ENCODE data around the gene NANP.
"Not testable (repeated sequence)": the region's sequence is repeated elsewhere in the genome, so short reads cannot be mapped to it uniquely, and the experiment has no call there.

Gene NANP

DNA sequence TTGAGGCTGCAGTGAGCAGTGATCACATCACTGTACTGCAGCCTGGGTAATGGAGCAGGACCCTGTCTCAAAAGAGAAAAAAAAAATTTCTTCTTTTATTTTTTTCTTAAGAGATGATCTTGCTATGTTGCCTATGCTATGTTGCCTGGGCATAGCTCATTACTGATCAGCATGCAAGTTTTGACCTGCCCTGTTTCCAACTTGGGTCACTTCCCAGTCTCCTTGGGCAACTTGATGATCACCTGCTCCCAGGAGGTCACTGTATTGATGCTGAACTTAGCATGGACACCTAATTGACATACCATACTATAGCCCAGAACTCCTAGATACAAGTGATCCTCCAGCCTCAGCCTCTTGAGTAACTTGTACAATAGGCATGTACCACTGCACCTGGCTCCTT is 30.7 kb upstream of the NANP start:
- no peaks in the 10 kb centered on the region for H3K27me3 ChIP-seq (ENCODE audit: insufficient read depth, low read depth, severe bottlenecking)
- TF ChIP-seq, protein P1, sequence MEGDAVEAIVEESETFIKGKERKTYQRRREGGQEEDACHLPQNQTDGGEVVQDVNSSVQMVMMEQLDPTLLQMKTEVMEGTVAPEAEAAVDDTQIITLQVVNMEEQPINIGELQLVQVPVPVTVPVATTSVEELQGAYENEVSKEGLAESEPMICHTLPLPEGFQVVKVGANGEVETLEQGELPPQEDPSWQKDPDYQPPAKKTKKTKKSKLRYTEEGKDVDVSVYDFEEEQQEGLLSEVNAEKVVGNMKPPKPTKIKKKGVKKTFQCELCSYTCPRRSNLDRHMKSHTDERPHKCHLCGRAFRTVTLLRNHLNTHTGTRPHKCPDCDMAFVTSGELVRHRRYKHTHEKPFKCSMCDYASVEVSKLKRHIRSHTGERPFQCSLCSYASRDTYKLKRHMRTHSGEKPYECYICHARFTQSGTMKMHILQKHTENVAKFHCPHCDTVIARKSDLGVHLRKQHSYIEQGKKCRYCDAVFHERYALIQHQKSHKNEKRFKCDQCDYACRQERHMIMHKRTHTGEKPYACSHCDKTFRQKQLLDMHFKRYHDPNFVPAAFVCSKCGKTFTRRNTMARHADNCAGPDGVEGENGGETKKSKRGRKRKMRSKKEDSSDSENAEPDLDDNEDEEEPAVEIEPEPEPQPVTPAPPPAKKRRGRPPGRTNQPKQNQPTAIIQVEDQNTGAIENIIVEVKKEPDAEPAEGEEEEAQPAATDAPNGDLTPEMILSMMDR (IDR thresholded peaks at IDR 0.05; ENCODE audit: low read depth, low read length) = no peak
- H3K27ac ChIP-seq = no peak overlapping the region
- DNase-seq = no peak
- no peaks in the 10 kb centered on the region for H3K36me3 ChIP-seq
- H3K9me3 ChIP-seq (ENCODE audit: severe bottlenecking) = no peaks in the 10 kb centered on the region
- no peak overlapping the region for H3K4me3 ChIP-seq (ENCODE audit: low read depth, low read length)

DNA sequence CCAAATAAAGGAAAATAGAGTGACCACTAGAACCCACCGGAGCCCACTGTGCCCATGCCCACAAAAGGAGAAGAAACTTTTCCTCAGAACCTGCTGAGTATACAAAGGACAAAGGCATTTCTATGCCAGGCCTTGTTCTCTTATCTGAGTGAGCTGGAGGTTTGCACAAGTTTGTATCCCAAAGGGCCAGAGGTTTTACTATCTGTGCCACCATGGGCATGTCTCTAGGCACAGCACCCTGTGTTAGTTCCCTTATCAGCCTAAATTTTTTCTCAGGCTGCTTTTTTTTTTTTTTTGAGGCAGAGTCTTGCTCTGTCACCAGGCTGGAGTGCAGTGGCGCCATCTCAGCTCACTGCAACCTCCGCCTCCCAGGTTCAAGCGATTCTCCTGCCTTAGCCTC is 29.1 kb upstream of the NANP start:
- not testable (repeated sequence) for H3K27ac ChIP-seq; DNase-seq; H3K36me3 ChIP-seq; H3K9me3 ChIP-seq (ENCODE audit: severe bottlenecking); H3K27me3 ChIP-seq (ENCODE audit: insufficient read depth, low read depth, severe bottlenecking); H3K4me3 ChIP-seq (ENCODE audit: low read depth, low read length)

DNA sequence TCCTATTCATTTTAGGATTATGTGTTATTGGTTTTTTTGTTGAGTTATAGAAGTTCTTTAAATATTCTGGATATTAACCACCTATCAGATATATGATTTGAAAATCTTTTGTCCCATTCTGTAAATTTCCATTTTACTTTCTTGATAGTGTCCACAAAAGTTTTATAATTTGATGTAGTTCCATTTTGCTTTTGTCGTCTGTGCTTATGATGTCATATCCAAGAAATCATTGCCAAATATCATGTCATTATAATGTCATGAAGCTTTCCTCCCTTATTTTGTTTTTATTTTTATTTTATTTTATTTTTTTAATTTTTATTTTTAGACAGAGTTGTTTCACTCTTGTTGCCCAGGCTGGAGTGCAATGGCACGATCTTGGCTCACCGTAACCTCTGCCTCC is 21.0 kb upstream of the NANP start:
- Histone ChIP-seq H3K4me3 (ENCODE audit: low read depth, low read length) (no peak overlapping the region), H3K9me3 (ENCODE audit: severe bottlenecking) (no peaks in the 10 kb centered on the region), H3K27ac (no peak overlapping the region), H3K27me3 (ENCODE audit: insufficient read depth, low read depth, severe bottlenecking) (no peaks in the 10 kb centered on the region), H3K36me3 (no peaks in the 10 kb centered on the region)
- TF ChIP-seq, protein P1 (IDR thresholded peaks at IDR 0.05; ENCODE audit: low read depth, low read length) = no peak
- DNase-seq = no peak

DNA sequence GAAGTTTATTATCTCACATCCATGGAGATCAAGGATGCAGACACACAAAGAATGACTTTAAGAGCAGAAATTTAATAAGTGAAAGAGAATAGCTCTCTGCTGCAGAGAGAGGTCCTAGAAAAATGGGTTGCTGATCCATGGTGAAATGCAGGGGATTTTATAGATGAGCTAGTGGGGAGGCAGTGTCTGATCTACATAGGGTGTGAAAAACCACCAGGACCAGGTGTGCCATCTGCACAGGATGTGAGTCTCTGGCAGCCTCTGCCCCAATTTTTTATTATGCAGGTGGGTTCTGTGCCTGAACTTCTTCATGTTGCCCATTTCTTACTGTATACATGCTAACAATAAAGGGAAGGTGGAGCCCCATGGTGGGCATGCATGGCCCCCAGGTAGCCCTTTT is 19.9 kb upstream of the NANP start:
- H3K4me3 ChIP-seq (ENCODE audit: low read depth, low read length) = no peak overlapping the region
- no peak overlapping the region for H3K27ac ChIP-seq
- no peaks in the 10 kb centered on the region for H3K27me3 ChIP-seq (ENCODE audit: insufficient read depth, low read depth, severe bottlenecking)
- no peak for DNase-seq
- no peaks in the 10 kb centered on the region for H3K36me3 ChIP-seq
- H3K9me3 ChIP-seq (ENCODE audit: severe bottlenecking) = no peaks in the 10 kb centered on the region
- TF ChIP-seq, protein P1 (IDR thresholded peaks at IDR 0.05; ENCODE audit: low read depth, low read length) = no peak

DNA sequence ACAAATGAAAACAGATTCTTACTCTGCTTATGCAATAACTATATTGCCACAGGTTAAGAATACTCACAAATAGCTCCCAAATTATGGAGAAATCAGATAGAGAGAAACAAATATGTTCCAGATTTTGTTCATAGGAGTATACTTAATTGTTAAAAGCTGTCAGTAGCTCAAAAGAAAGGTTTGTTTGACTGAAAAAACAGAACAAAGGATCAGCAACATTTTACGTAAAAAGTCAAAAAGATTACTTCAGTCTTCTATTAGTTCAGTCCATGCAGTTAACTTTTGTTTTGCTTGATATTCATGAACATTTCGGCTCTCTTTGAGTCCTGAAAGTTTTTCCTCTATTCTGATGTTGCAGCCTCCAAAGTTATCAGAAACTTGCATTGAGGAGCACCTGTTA is 13.4 kb upstream of the NANP start:
- no peak for DNase-seq

DNA sequence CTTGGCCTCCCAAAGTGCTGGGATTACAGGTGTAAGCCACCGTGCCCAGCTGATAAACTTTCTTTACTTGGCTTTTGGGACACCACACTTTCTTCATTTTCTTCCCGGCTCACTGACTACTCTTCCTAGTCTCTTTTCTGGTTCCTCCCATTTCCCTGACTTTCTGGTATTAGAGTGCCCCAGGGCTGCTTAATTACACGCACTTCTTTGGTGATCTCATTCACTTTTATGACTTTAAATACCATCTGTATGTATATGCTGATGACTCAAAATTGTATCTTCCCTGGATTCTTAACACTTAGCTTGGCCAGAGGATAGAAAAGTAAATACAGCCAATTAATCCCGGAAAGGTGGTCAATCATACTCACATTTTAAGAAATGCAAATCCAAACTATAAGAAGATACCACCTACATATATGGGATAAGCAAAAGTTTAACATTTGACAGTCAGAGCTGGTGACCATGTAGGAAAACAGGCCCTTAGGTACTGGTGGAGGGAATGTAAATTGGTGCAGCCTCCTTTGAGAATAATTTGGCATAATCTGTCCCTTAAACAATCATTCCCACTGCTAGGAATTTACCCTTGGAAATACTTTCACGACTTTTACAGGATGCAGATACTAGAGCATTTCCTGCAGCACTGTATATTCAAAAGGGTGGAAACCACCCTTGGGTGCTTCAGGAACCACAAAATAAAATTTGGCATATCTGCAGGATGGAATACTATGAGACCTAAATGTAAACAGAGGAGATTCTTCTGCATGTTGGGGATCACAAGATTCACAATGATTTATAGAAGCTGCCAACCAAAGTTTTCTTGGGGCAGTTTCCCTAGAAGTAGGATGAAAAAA is 9.4 kb upstream of the NANP start:
- no peaks in the 10 kb centered on the region; the same call in 1 of the 2 replicates for H3K36me3 ChIP-seq
- H3K9me3 ChIP-seq (ENCODE audit: severe bottlenecking) = peaks cover 7% of the 10 kb centered on the region
- DNase-seq = no peak
- no peak overlapping the region for H3K27ac ChIP-seq
- TF ChIP-seq, protein P1 (IDR thresholded peaks at IDR 0.05; ENCODE audit: low read depth, low read length) = no peak
- no peak overlapping the region for H3K4me3 ChIP-seq (ENCODE audit: low read depth, low read length)
- H3K27me3 ChIP-seq (ENCODE audit: insufficient read depth, low read depth, severe bottlenecking) = no peaks in the 10 kb centered on the region

More for the DNA sequence above, 13.4 kb upstream of the NANP start:
- H3K27me3 ChIP-seq (ENCODE audit: insufficient read depth, low read depth, severe bottlenecking) = no peaks in the 10 kb centered on the region
- H3K27ac ChIP-seq = no peak overlapping the region
- no peak overlapping the region for H3K4me3 ChIP-seq (ENCODE audit: low read depth, low read length)
- H3K9me3 ChIP-seq (ENCODE audit: severe bottlenecking) = peaks cover 7% of the 10 kb centered on the region
- TF ChIP-seq, protein P1 (IDR thresholded peaks at IDR 0.05; ENCODE audit: low read depth, low read length) = no peak
- H3K36me3 ChIP-seq = no peaks in the 10 kb centered on the region; the same call in 1 of the 2 replicates

DNA sequence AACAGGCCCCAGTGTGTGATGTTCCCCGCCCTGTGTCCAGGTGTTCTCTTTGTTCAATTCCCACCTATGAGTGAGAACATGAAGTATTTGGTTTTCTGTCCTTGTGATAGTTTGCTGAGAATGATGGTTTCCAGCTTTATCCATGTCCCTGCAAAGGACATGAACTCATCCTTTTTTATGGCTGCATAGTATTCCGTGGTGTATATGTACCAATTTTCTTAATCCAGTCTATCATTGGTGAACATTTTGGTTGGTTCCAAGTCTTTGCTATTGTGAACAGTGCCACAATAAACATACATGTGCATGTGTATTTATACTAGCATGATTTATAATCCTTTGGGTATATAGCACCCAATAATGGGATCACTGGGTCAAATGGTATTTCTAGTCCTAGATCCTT is 6.8 kb upstream of the NANP start:
- not testable (repeated sequence) for H3K9me3 ChIP-seq (ENCODE audit: severe bottlenecking); H3K4me3 ChIP-seq (ENCODE audit: low read depth, low read length); H3K27me3 ChIP-seq (ENCODE audit: insufficient read depth, low read depth, severe bottlenecking); DNase-seq; H3K27ac ChIP-seq; H3K36me3 ChIP-seq
